Ovary (tissue), 3 donors: ENCODE data around the gene CTAGE1.

Experiments
- POLR2A ChIP-seq: fragments of 450-650 bp; IDR thresholded peaks from one replicate; pipeline ENCODE4 v1.6.1; 2017; ENCODE audit warnings: antibody characterized with exemption, mild to moderate bottlenecking, moderate library complexity
- TF ChIP-seq, protein P1 (sequence below), 3 donors: fragments of 450-650 bp in 2 of 3; fragments of 200-600 bp in 1 of 3; IDR thresholded peaks; one replicate each; pipeline versions ENCODE4 v1.5.1 to v1.8.0; 2016 to 2022; ENCODE audit warnings: antibody characterized with exemption in 3 of 3, mild to moderate bottlenecking in 1 of 3
- donor health status: DM: no; HTN: no; CAD: no.

DNA sequence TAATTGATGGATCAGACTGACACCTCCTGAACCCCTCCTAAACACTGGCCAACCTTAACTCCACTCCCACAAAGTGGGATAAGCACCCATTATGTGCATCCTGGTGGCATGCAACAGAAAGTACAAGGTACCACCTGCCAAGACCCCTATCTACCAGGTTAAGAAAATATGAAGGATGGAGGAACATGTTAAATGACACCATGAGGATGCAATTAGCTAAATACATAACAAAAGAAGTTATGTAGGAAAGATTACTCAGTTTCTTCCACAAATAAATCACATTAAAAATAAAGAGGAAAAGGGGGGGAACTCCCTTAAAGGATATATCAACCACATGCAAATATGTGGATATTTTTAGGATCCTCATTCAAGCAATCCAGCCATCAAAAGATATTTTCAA is 12.6 kb downstream of the CTAGE1 start:
- TF ChIP-seq, protein P1, sequence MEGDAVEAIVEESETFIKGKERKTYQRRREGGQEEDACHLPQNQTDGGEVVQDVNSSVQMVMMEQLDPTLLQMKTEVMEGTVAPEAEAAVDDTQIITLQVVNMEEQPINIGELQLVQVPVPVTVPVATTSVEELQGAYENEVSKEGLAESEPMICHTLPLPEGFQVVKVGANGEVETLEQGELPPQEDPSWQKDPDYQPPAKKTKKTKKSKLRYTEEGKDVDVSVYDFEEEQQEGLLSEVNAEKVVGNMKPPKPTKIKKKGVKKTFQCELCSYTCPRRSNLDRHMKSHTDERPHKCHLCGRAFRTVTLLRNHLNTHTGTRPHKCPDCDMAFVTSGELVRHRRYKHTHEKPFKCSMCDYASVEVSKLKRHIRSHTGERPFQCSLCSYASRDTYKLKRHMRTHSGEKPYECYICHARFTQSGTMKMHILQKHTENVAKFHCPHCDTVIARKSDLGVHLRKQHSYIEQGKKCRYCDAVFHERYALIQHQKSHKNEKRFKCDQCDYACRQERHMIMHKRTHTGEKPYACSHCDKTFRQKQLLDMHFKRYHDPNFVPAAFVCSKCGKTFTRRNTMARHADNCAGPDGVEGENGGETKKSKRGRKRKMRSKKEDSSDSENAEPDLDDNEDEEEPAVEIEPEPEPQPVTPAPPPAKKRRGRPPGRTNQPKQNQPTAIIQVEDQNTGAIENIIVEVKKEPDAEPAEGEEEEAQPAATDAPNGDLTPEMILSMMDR (IDR thresholded peaks at IDR 0.05): no peak
- no peak for TF ChIP-seq POLR2A
